LNCaP clone FGC (cell line): ENCODE measurements around the gene LEKR1.

Source experiments
- DNase-seq: peaks from one replicate; pipeline ENCODE4 v3.0.0-alpha.2; 2011; ENCODE audit warnings: low read depth
- H3K4me3 ChIP-seq: 2 replicates; pipeline ENCODE4 v1.5.1; 2011; ENCODE audit warnings: mild to moderate bottlenecking, low read depth, low read length, control low read depth
- TF ChIP-seq, protein P1 (sequence below): IDR thresholded peaks from 2 replicates; pipeline ENCODE4 v1.5.1; 2012; ENCODE audit warnings: mild to moderate bottlenecking; ENCODE audit not compliant: control insufficient read depth, insufficient read depth; ENCODE audit errors: extremely low read depth

The LEKR1 gene

DNA sequence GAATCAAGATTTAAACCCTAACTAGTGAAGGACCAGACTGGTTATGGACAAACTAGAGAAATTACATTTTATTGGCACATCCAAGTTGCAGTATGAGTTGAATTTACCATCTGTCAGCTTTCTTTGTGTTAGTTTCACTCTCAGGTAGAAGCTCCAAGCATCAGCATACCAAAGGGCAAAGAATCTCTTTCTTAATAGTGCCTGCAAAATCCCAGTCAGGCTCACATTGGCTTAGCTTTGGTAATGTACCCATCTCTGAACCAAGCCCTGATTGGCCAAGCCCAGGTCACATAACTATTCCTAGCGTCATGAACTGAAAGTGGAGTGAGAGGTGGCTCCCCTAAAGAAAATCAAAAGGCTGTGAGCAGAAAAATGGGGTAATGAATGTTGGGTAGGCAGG is 266.9 kb downstream of the LEKR1 start:
- H3K4me3 ChIP-seq = no peak overlapping the region
- TF ChIP-seq, protein P1, sequence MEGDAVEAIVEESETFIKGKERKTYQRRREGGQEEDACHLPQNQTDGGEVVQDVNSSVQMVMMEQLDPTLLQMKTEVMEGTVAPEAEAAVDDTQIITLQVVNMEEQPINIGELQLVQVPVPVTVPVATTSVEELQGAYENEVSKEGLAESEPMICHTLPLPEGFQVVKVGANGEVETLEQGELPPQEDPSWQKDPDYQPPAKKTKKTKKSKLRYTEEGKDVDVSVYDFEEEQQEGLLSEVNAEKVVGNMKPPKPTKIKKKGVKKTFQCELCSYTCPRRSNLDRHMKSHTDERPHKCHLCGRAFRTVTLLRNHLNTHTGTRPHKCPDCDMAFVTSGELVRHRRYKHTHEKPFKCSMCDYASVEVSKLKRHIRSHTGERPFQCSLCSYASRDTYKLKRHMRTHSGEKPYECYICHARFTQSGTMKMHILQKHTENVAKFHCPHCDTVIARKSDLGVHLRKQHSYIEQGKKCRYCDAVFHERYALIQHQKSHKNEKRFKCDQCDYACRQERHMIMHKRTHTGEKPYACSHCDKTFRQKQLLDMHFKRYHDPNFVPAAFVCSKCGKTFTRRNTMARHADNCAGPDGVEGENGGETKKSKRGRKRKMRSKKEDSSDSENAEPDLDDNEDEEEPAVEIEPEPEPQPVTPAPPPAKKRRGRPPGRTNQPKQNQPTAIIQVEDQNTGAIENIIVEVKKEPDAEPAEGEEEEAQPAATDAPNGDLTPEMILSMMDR = no peak
- no peak for DNase-seq

DNA sequence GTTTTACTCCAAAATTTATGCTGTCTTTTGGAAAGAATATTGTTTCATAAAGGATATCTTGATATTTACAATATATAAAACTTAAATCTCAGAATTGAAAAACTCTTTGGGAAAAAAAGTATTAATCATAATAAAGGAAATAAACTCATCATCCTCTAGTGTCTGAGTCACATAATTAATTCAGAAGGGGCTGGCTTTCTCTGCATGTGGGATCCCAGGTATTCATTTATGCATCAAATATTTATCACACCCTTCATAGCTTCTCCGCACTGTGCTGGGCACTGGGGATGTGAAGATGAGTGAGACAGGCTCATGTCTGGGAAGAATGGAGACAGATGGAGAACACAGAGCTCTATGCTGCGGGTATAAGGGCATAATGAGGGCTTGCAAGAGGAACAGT is 268.1 kb downstream of the LEKR1 start:
- no peak for DNase-seq
- TF ChIP-seq, protein P1 = no peak
- H3K4me3 ChIP-seq = no peak overlapping the region

DNA sequence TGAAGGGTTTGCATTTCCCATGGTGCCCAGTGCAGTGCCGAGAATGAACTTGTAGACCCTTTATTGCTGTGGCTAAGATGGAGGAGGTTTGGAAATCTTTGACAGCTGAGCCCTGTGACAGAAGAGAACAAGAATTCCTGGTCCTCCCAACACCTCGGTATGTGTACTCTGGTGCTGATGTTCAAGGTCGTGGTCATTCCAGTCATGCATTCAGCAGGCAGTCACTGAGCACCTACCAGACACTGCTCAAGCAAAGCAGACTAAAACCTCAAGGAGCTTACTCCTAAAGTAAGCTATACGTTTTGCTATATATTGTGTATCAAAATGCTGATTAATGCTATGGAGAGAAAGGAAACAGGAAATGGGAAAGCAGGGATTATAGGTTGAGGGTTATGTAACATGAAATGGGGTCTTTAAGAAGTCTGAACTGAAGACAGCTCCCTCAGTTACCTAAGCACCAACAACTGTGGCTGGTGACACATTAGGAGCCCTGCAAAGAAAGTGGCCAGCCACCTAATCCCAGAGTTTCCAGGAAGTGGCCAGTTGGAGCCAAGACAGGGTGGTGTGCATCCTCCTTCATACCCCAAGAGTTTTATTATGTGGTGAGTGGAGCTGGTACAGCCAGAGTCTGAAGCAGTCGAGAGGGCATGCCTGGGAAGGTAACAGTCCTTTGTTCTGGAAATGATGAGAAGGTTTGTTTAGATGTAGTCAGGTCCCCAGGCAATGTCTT is 268.8 kb downstream of the LEKR1 start:
- DNase-seq = no peak
- TF ChIP-seq, protein P1 = no peak
- H3K4me3 ChIP-seq = no peak overlapping the region
